HEK293 (cell line): ENCODE data around the gene STK24.

Experiments
- CTCF ChIA-PET: fragments of 350-600 bp; formaldehyde crosslinking; extraction: SDS; loops from one replicate; lab custom pipeline; 2021; ENCODE audit warnings: antibody characterized with exemption; lab: Yijun Ruan, JAX
- POLR2A ChIA-PET: fragments of 300-600 bp; formaldehyde crosslinking; extraction: SDS; loops from one replicate; lab custom pipeline; 2020; ENCODE audit warnings: antibody characterized with exemption, inconsistent platforms; lab: Yijun Ruan, JAX
- H3K27ac ChIP-seq: fragments of 200-500 bp; sonication (Bioruptor generic); 2 replicates; pipeline ENCODE4 v1.5.1; 2014; ENCODE audit warnings: low read depth, low read length, control low read depth, inconsistent platforms; ENCODE audit errors: extremely low read depth
- H3K36me3 ChIP-seq, 2 experiments: fragments of 200-500 bp in 1 of 2; sonication (Bioruptor generic) in 1 of 2; 1 replicate in 1 of 2; 2 replicates in 1 of 2; pipeline ENCODE4 v1.5.1; 2014 to 2017; ENCODE audit warnings: inconsistent platforms in 2 of 2, low read length in 2 of 2; ENCODE audit not compliant: control insufficient read depth in 2 of 2, insufficient read depth in 1 of 2
- H3K4me1 ChIP-seq: fragments of 200-500 bp; sonication (Bioruptor generic); 2 replicates; pipeline ENCODE4 v1.5.1; 2014; ENCODE audit warnings: mild to moderate bottlenecking, low read length, inconsistent platforms; ENCODE audit not compliant: control insufficient read depth, insufficient read depth
- H3K4me3 ChIP-seq: 2 replicates; pipeline ENCODE4 v1.5.1; 2011; ENCODE audit warnings: low read depth, mild to moderate bottlenecking, control low read depth, low read length, moderate library complexity
- H3K9me3 ChIP-seq: fragments of 200-500 bp; sonication (Bioruptor generic); 2 replicates; pipeline ENCODE4 v1.5.1; 2014; ENCODE audit warnings: low read depth, low read length, inconsistent platforms; ENCODE audit not compliant: control insufficient read depth, insufficient read depth
- ATF2 ChIP-seq: fragments of 450-650 bp; formaldehyde crosslinking; IDR thresholded peaks from 2 replicates; pipeline ENCODE4 v1.5.1; 2016; ENCODE audit warnings: missing biosample characterization, missing genetic modification characterization, low read depth
- HOXA7 ChIP-seq: sonication (generic); formaldehyde crosslinking; IDR thresholded peaks from 2 replicates; pipeline ENCODE4 v1.8.1; 2022; ENCODE audit warnings: missing genetic modification reagents, borderline replicate concordance
- IKZF3 ChIP-seq: fragments of 450-650 bp; IDR thresholded peaks from 2 replicates; pipeline ENCODE4 v1.5.0; 2018; ENCODE audit warnings: missing biosample characterization, mild to moderate bottlenecking, missing genetic modification characterization, moderate library complexity
- KLF1 ChIP-seq: fragments of 450-650 bp; formaldehyde crosslinking; IDR thresholded peaks from 2 replicates; pipeline ENCODE4 v1.5.1; 2016; ENCODE audit warnings: missing biosample characterization, missing genetic modification characterization
- MZF1 ChIP-seq: fragments of 450-650 bp; formaldehyde crosslinking; IDR thresholded peaks from 2 replicates; pipeline ENCODE4 v1.5.1; 2017; ENCODE audit warnings: missing biosample characterization, missing genetic modification characterization, borderline replicate concordance
- OVOL3 ChIP-seq: fragments of 450-650 bp; formaldehyde crosslinking; IDR thresholded peaks from 2 replicates; pipeline ENCODE4 v1.5.1; 2016; ENCODE audit warnings: missing biosample characterization, missing genetic modification characterization
- SP2 ChIP-seq: fragments of 450-650 bp; formaldehyde crosslinking; IDR thresholded peaks from 2 replicates; pipeline ENCODE4 v1.5.1; 2016; ENCODE audit warnings: missing biosample characterization, missing genetic modification characterization
- ZBTB10 ChIP-seq: fragments of 450-650 bp; formaldehyde crosslinking; IDR thresholded peaks from 2 replicates; pipeline ENCODE4 v1.5.1; 2016; ENCODE audit warnings: missing biosample characterization, missing genetic modification characterization
- ZFHX2 ChIP-seq: fragments of 450-650 bp; formaldehyde crosslinking; conservative IDR thresholded peaks from 2 replicates; pipeline ENCODE4 v1.5.1; 2016; ENCODE audit warnings: missing biosample characterization, missing genetic modification characterization
- ZNF132 ChIP-seq: fragments of 450-650 bp; formaldehyde crosslinking; IDR thresholded peaks from 2 replicates; pipeline ENCODE4 v1.5.1; 2017; ENCODE audit warnings: missing biosample characterization, missing genetic modification characterization, borderline replicate concordance
- ZNF175 ChIP-seq: fragments of 450-650 bp; formaldehyde crosslinking; IDR thresholded peaks from 2 replicates; pipeline ENCODE4 v1.5.1; 2016; ENCODE audit warnings: missing biosample characterization, missing genetic modification characterization
- ZNF292 ChIP-seq: fragments of 450-650 bp; formaldehyde crosslinking; IDR thresholded peaks from 2 replicates; pipeline ENCODE4 v1.5.1; 2016; ENCODE audit warnings: low read depth, missing biosample characterization, missing genetic modification characterization, borderline replicate concordance
- ZNF341 ChIP-seq: fragments of 450-650 bp; formaldehyde crosslinking; IDR thresholded peaks from 2 replicates; pipeline ENCODE4; 2016; ENCODE audit warnings: low read depth, missing biosample characterization, missing genetic modification characterization
- ZNF398 ChIP-seq: fragments of 450-650 bp; formaldehyde crosslinking; IDR thresholded peaks from 2 replicates; pipeline ENCODE4 v1.5.1; 2017; ENCODE audit warnings: missing biosample characterization, missing genetic modification characterization
- ZNF548 ChIP-seq: fragments of 450-650 bp; formaldehyde crosslinking; IDR thresholded peaks from 2 replicates; pipeline ENCODE4 v1.5.1; 2016; ENCODE audit warnings: missing biosample characterization, missing genetic modification characterization
- ZNF585B ChIP-seq: fragments of 450-650 bp; formaldehyde crosslinking; IDR thresholded peaks from 2 replicates; pipeline ENCODE4 v1.5.1; 2016; ENCODE audit warnings: missing biosample characterization, missing genetic modification characterization
- ZNF664 ChIP-seq: fragments of 450-650 bp; formaldehyde crosslinking; IDR thresholded peaks from 2 replicates; pipeline ENCODE4 v1.5.1; 2016; ENCODE audit warnings: missing biosample characterization, missing genetic modification characterization
- ZNF76 ChIP-seq: fragments of 450-650 bp; formaldehyde crosslinking; IDR thresholded peaks from 2 replicates; pipeline ENCODE4; 2016; ENCODE audit warnings: low read depth, missing biosample characterization, missing genetic modification characterization, borderline replicate concordance
- ZNF843 ChIP-seq: fragments of 450-650 bp; formaldehyde crosslinking; IDR thresholded peaks from 2 replicates; pipeline ENCODE4 v1.5.1; 2016; ENCODE audit warnings: missing biosample characterization, missing genetic modification characterization
- TF ChIP-seq, protein P1 (sequence below): fragments of 450-650 bp; formaldehyde crosslinking; IDR thresholded peaks from 2 replicates; pipeline ENCODE4 v1.5.1; 2016; ENCODE audit warnings: missing biosample characterization, missing genetic modification characterization

STK24 gene

DNA sequence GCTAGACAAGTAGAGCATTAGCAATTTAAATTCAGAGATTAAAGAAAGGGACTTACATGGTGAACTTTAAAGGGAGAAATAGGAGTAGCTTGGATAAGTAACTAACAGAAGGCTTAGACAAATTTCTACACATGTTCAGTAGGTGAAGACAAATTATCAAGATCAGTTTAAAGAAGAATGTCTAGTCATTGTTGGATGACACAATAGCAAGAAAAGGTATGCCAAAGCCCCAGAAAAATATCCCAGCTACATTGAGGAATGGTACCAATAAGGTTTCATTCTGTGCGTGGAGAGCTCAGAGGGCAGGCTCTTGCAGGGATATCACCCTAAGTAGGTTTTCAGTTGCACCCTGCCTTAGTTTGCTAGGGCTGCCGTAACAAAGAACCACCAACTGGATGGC, 3.5 kb upstream of the STK24 start:
- H3K36me3 ChIP-seq: no peaks in the 10 kb centered on the region
- H3K9me3 ChIP-seq: no peaks in the 10 kb centered on the region
- CTCF ChIA-PET: interaction anchor here (0.6 to 1.0 kb wide), 2 partner anchors 94 to 135 kb away, joined by 3 to 4 read pairs; no protein-coding TSS in a partner anchor
- no peak for TF ChIP-seq ZFHX2
- TF ChIP-seq MZF1: no peak
- no peak for TF ChIP-seq ZNF585B (tag by site-specific recombination)
- TF ChIP-seq ZNF398 (tag by site-specific recombination): no peak
- TF ChIP-seq ZNF664: no peak
- TF ChIP-seq ZNF292: no peak
- no peak for TF ChIP-seq IKZF3
- no peak overlapping the region for H3K27ac ChIP-seq
- POLR2A ChIA-PET: no interaction called here
- 0 out of 2 replicates have a peak, but pooled peaks cover 5% of the 10 kb centered on the region for H3K4me1 ChIP-seq
- H3K4me3 ChIP-seq: no peak overlapping the region

DNA sequence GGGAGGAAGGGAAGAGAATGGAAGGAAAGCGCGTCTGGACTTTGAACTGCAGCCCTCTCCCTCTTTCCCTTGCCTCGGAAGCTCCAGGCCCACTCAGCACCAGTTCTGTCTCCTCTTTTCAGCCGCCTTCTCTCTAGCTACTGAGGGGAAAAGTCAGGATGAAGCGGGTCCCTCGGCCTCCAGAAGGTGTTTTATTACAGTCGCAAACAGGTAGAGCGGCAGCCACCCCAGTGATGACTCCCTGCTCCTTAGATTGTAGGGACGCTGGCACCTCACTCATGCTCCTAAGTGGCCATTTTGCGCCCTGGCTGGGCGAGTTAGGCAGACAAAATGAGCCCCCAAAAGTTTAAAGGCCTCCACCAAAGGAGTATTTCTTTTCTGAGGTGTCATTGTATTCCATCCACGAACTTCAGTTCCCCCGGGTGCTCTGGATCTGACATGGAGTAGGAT, 954 bp upstream of the STK24 start:
- H3K4me1 ChIP-seq: peaks cover 8% of the 10 kb centered on the region
- H3K9me3 ChIP-seq: no peaks in the 10 kb centered on the region
- POLR2A ChIA-PET: interaction anchor here (0.7 to 1.2 kb wide), 3 partner anchors 9 to 71 kb away, joined by 3 to 4 read pairs (median 3); no protein-coding TSS in a partner anchor
- CTCF ChIA-PET: no interaction called here
- TF ChIP-seq ZNF76 (tag by site-specific recombination): 0 out of 2 replicates have a peak, but pooled peaks have one; percentile 4
- TF ChIP-seq ZBTB10 (tag by site-specific recombination): no peak
- H3K4me3 ChIP-seq: peak overlapping the region; percentile 37
- H3K36me3 ChIP-seq: no peaks in the 10 kb centered on the region
- H3K27ac ChIP-seq: peak overlapping the region; percentile 80

DNA sequence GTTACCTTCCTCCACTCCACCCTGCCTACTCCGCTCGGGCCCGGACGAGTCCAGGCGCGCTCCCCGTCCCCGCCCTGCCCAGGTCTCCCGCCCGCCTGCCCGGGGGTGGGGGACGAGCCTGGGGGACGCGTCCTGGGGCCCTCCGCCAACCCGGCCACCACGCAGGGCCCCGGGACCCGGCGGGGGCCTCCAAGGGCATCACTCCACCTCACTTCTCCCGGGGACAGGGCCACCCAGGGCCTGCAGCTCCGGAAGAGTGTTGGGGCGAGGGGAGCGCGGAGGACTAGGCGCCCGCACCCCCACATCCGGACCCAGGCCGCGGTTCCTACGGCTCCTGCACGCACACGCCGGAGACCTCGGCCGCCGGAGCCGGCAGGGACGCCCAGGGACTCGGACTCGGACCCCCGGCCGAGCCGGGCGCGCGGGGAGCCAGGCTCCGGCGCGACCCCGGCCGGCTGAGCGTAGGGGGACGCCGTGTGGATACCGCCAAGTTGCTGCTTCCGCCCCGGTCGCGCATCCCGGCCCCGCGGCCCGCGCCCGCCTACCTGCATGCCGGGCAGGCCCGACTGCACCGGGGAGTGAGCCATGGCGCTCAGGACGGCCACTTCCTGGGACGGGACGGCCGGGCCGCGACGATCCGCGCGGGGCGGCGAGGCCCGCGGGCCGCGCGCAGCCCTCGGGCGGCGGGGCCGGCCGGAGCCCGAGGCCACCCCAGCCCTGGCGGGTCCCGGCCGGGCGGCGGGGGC, 534 bp downstream of the STK24 start:
- Histone ChIP-seq H3K4me1 (peaks cover 17% of the 10 kb centered on the region), H3K27ac (peak overlapping the region; percentile 90), H3K36me3 (no peaks in the 10 kb centered on the region), H3K9me3 (no peaks in the 10 kb centered on the region), H3K4me3 (peak overlapping the region; percentile 81)
- CTCF ChIA-PET: interaction anchor here (1.2 kb wide), 1 partner anchor 77 kb away, joined by 3 read pairs; no protein-coding TSS in a partner anchor
- POLR2A ChIA-PET: interaction anchor here (0.9 to 1.2 kb wide), 3 partner anchors 10 to 92 kb away, joined by 3 to 4 read pairs (median 3); no protein-coding TSS in a partner anchor
- no peak for TF ChIP-seq ZNF132 (tag by site-specific recombination)
- TF ChIP-seq OVOL3 (tag by site-specific recombination): no peak
- TF ChIP-seq ATF2 (tag by site-specific recombination): no peak
- TF ChIP-seq KLF1 (tag by site-specific recombination): no peak
- TF ChIP-seq, protein P1, sequence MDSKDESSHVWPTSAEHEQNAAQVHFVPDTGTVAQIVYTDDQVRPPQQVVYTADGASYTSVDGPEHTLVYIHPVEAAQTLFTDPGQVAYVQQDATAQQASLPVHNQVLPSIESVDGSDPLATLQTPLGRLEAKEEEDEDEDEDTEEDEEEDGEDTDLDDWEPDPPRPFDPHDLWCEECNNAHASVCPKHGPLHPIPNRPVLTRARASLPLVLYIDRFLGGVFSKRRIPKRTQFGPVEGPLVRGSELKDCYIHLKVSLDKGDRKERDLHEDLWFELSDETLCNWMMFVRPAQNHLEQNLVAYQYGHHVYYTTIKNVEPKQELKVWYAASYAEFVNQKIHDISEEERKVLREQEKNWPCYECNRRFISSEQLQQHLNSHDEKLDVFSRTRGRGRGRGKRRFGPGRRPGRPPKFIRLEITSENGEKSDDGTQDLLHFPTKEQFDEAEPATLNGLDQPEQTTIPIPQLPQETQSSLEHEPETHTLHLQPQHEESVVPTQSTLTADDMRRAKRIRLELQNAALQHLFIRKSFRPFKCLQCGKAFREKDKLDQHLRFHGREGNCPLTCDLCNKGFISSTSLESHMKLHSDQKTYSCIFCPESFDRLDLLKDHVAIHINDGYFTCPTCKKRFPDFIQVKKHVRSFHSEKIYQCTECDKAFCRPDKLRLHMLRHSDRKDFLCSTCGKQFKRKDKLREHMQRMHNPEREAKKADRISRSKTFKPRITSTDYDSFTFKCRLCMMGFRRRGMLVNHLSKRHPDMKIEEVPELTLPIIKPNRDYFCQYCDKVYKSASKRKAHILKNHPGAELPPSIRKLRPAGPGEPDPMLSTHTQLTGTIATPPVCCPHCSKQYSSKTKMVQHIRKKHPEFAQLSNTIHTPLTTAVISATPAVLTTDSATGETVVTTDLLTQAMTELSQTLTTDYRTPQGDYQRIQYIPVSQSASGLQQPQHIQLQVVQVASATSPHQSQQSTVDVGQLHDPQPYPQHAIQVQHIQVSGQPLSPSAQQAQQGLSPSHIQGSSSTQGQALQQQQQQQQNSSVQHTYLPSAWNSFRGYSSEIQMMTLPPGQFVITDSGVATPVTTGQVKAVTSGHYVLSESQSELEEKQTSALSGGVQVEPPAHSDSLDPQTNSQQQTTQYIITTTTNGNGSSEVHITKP (tag by site-specific recombination): 0 out of 2 replicates have a peak, but pooled peaks have one; percentile 8
- TF ChIP-seq ZNF175 (tag by site-specific recombination): no peak
- TF ChIP-seq ZFHX2: peak; percentile 60
- TF ChIP-seq ZNF341 (tag by site-specific recombination): no peak; the same call in 1 of the 2 replicates
- TF ChIP-seq HOXA7 (CRISPR knock-in tag): no peak
- TF ChIP-seq ZNF548 (tag by site-specific recombination): no peak
- no peak for TF ChIP-seq ZNF843 (tag by site-specific recombination)
- peak; percentile 55 for TF ChIP-seq SP2 (tag by site-specific recombination)
